DND-41 (cell line): ENCODE measurements around the gene ANKRD36C.
"Not testable (repeated sequence)": the region's sequence is repeated elsewhere in the genome, so short reads cannot be mapped to it uniquely, and the experiment has no call there.

Source experiments
- CTCF ChIP-seq: IDR thresholded peaks from 2 replicates; pipeline ENCODE4 v1.5.1; 2012; ENCODE audit warnings: borderline replicate concordance, low read length, moderate library complexity, mild to moderate bottlenecking; ENCODE audit not compliant: poor library complexity, severe bottlenecking; ENCODE audit errors: extremely low read depth
- EZH2 ChIP-seq: IDR thresholded peaks from 3 replicates; pipeline ENCODE4 v1.6.1; 2012; ENCODE audit warnings: borderline replicate concordance, low read depth, mild to moderate bottlenecking, moderate library complexity, low read length, inconsistent platforms; ENCODE audit not compliant: severe bottlenecking

DNA sequence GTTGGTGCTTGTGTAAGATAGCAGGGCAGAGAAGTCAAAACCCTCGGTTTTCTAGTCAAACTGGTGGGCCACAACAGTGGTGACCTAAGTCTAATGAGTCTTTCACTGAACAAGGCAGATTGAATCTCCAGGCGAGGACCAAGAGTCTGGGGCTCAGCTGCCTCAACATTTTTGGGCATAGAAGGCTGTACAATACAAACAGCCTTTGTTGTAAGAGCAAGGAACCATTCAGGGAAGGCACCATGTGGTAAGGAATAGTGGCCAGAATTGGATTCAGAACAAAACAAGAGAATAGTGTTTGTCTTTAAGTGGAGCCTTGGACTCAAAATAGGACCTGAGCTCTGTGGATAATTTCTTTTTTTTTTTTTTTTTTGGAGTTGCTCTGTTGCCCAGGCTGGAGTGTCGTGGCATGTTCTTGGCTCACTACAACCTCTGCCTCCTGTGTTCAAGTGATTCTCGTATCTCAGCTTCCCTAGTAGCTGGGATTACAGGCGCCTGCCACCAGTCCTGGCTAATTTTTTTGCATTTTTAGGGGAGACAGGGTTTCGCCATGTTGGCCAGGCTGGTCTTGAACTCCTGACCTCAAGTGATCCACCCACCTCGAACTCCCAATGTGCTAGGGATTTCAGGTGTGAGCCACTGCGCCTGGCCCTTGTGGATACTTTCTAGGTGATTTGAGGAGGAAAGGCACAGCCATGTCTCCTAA is 20.6 kb upstream of the ANKRD36C start:
- TF ChIP-seq CTCF, EZH2: not testable (repeated sequence)
